ENCODE measurements around the gene AGBL4.

AGBL4 gene

GRCh38 chr1:48654606-48655210 is 1369.0 kb downstream of the AGBL4 start:
- H3K4me1 ChIP-seq (ENCODE audit: control insufficient read depth in 1 of 2, insufficient read depth in 1 of 2, low read depth in 1 of 2, low read length in 1 of 2) = no peaks in the 10 kb centered on the region
- no peak overlapping the region for H3K27ac ChIP-seq
- H3K36me3 ChIP-seq = no peaks in the 10 kb centered on the region
- H3K9me3 ChIP-seq = no peaks in the 10 kb centered on the region
- TF ChIP-seq, protein P1, sequence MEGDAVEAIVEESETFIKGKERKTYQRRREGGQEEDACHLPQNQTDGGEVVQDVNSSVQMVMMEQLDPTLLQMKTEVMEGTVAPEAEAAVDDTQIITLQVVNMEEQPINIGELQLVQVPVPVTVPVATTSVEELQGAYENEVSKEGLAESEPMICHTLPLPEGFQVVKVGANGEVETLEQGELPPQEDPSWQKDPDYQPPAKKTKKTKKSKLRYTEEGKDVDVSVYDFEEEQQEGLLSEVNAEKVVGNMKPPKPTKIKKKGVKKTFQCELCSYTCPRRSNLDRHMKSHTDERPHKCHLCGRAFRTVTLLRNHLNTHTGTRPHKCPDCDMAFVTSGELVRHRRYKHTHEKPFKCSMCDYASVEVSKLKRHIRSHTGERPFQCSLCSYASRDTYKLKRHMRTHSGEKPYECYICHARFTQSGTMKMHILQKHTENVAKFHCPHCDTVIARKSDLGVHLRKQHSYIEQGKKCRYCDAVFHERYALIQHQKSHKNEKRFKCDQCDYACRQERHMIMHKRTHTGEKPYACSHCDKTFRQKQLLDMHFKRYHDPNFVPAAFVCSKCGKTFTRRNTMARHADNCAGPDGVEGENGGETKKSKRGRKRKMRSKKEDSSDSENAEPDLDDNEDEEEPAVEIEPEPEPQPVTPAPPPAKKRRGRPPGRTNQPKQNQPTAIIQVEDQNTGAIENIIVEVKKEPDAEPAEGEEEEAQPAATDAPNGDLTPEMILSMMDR (IDR thresholded peaks at IDR 0.05) = no peak
- no peak overlapping the region for H3K4me3 ChIP-seq (ENCODE audit: low read depth in 1 of 2, low read length in 1 of 2)
- no peaks in the 10 kb centered on the region for H3K27me3 ChIP-seq

GRCh38 chr1:48652334-48652733 is 1371.4 kb downstream of the AGBL4 start:
- Histone ChIP-seq H3K27ac (no peak overlapping the region), H3K4me1 (ENCODE audit: control insufficient read depth in 1 of 2, insufficient read depth in 1 of 2, low read depth in 1 of 2, low read length in 1 of 2) (no peaks in the 10 kb centered on the region), H3K36me3 (no peaks in the 10 kb centered on the region), H3K4me3 (ENCODE audit: low read depth in 1 of 2, low read length in 1 of 2) (no peak overlapping the region), H3K27me3 (no peaks in the 10 kb centered on the region), H3K9me3 (no peaks in the 10 kb centered on the region)
- TF ChIP-seq, protein P1 (IDR thresholded peaks at IDR 0.05) = no peak

DNA sequence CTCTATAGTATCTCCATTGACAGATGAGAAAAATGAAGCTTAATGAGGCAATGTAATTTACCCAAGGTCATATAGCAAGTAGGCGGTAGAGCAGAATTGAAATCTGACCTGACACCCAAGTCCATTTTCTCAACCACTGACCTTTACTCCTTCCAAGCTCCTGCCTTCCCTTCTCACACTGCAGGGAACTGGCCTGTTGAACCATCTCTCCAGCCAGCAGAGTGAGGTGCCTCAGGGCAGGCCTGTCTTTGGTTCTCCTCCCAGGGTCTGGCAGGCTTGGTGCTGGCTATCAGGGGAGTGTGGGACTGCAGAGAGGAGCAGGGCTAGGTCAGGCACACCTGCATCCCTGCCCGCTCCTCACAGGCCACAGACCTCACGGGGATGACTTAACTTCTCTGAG is 1373.9 kb downstream of the AGBL4 start:
- Histone ChIP-seq H3K4me3 (ENCODE audit: low read depth in 1 of 2, low read length in 1 of 2) (no peak overlapping the region), H3K27ac (no peak overlapping the region), H3K27me3 (no peaks in the 10 kb centered on the region), H3K36me3 (no peaks in the 10 kb centered on the region), H3K4me1 (ENCODE audit: control insufficient read depth in 1 of 2, insufficient read depth in 1 of 2, low read depth in 1 of 2, low read length in 1 of 2) (no peaks in the 10 kb centered on the region), H3K9me3 (no peaks in the 10 kb centered on the region)
- TF ChIP-seq, protein P1 (IDR thresholded peaks at IDR 0.05) = no peak

- no peaks in the 10 kb centered on the region for H3K36me3 ChIP-seq
- peaks cover 6% of the 10 kb centered on the region for H3K27me3 ChIP-seq
- TF ChIP-seq, protein P1 (IDR thresholded peaks at IDR 0.05) = no peak
Observed at GRCh38 chr1:48645883-48646282, 1377.9 kb downstream of the AGBL4 start.

GRCh38 chr1:48644905-48645605 is 1378.7 kb downstream of the AGBL4 start:
- no peaks in the 10 kb centered on the region for H3K4me1 ChIP-seq (ENCODE audit: control insufficient read depth in 1 of 2, insufficient read depth in 1 of 2, low read depth in 1 of 2, low read length in 1 of 2)
- no peaks in the 10 kb centered on the region for H3K9me3 ChIP-seq
- H3K27ac ChIP-seq = no peak overlapping the region
- no peak overlapping the region for H3K4me3 ChIP-seq (ENCODE audit: low read depth in 1 of 2, low read length in 1 of 2)
- no peaks in the 10 kb centered on the region for H3K36me3 ChIP-seq
- TF ChIP-seq, protein P1 (IDR thresholded peaks at IDR 0.05) = no peak
- peaks cover 6% of the 10 kb centered on the region for H3K27me3 ChIP-seq

More at GRCh38 chr1:48645883-48646282, 1377.9 kb downstream of the AGBL4 start:
- H3K4me1 ChIP-seq (ENCODE audit: control insufficient read depth in 1 of 2, insufficient read depth in 1 of 2, low read depth in 1 of 2, low read length in 1 of 2) = no peaks in the 10 kb centered on the region
- no peak overlapping the region for H3K4me3 ChIP-seq (ENCODE audit: low read depth in 1 of 2, low read length in 1 of 2)
- H3K27ac ChIP-seq = no peak overlapping the region
- H3K9me3 ChIP-seq = no peaks in the 10 kb centered on the region

Measured in neutrophil (primary cell).